HepG2 (cell line): Measurements from ENCODE around the gene WDR54. TPM values are rescaled to one million over a fixed set of nuclear protein-coding genes. Genes with fewer than 3 reads are reported as not detected.
A peak's percentile ranks its signal among the peaks of the same experiment; 100 is the strongest.

Experiments
- ARID2 ChIP-seq: sonication (generic); formaldehyde crosslinking; IDR thresholded peaks from 2 replicates; pipeline ENCODE4 v1.8.1; 2022; ENCODE audit warnings: mild to moderate bottlenecking, missing genetic modification reagents, borderline replicate concordance
- EP300 ChIP-seq, 3 experiments: sonication (generic) in 1 of 3; formaldehyde crosslinking in 1 of 3; IDR thresholded peaks; 2 replicates each; pipeline versions ENCODE4 v1.5.1 to v1.6.1; 2011 to 2020; ENCODE audit warnings: low read depth in 2 of 3, low read length in 2 of 3, borderline replicate concordance in 1 of 3, improper control_type of control experiment in 1 of 3, mild to moderate bottlenecking in 1 of 3, missing genetic modification reagents in 1 of 3, moderate library complexity in 1 of 3
- GABPA ChIP-seq, 2 experiments: IDR thresholded peaks; 2 replicates each; pipeline ENCODE4 v1.6.1; 2011 to 2016; ENCODE audit warnings: low read depth in 2 of 2, low read length in 1 of 2, missing biosample characterization in 1 of 2, missing genetic modification characterization in 1 of 2
- HDAC1 ChIP-seq: sonication (generic); formaldehyde crosslinking; IDR thresholded peaks from 2 replicates; pipeline ENCODE4 v1.5.1; 2020; ENCODE audit warnings: mild to moderate bottlenecking, missing genetic modification reagents
- HHEX ChIP-seq: IDR thresholded peaks from 2 replicates; pipeline ENCODE4 v1.6.1; 2016; ENCODE audit warnings: control low read depth
- HNF1B ChIP-seq: sonication (generic); formaldehyde crosslinking; IDR thresholded peaks from 2 replicates; pipeline ENCODE4 v1.5.1; 2020; ENCODE audit warnings: mild to moderate bottlenecking, moderate library complexity, missing genetic modification reagents
- SNAPC2 ChIP-seq: sonication (generic); formaldehyde crosslinking; IDR thresholded peaks from 2 replicates; pipeline ENCODE4 v1.8.1; 2022; ENCODE audit warnings: mild to moderate bottlenecking, missing genetic modification reagents
- SNRNP70 ChIP-seq: fragments of 200-400 bp; formaldehyde crosslinking; IDR thresholded peaks from 2 replicates; pipeline ENCODE4 v1.6.1; 2017; ENCODE audit warnings: mild to moderate bottlenecking, low read depth, low read length, moderate library complexity
- TCF12 ChIP-seq, 2 experiments: fragments of 450-650 bp in 1 of 2; sonication (generic) in 1 of 2; formaldehyde crosslinking in 1 of 2; IDR thresholded peaks; 2 replicates each; pipeline versions ENCODE4 v1.6.1 to v1.8.0; 2017 to 2022; ENCODE audit warnings: antibody characterized with exemption in 1 of 2, mild to moderate bottlenecking in 1 of 2, missing genetic modification reagents in 1 of 2, moderate library complexity in 1 of 2
- TFDP2 ChIP-seq: sonication (generic); formaldehyde crosslinking; IDR thresholded peaks from 2 replicates; pipeline ENCODE4 v1.4.0; 2020; ENCODE audit warnings: missing genetic modification reagents
- TGIF2 ChIP-seq: IDR thresholded peaks from 2 replicates; pipeline ENCODE4 v1.6.1; 2016; ENCODE audit warnings: control low read depth, missing compliant biosample characterization
- THAP8 ChIP-seq: sonication (generic); formaldehyde crosslinking; IDR thresholded peaks from 2 replicates; pipeline ENCODE4 v1.5.1; 2020; ENCODE audit warnings: missing genetic modification reagents, mild to moderate bottlenecking, borderline replicate concordance
- ZBTB34 ChIP-seq: sonication (generic); formaldehyde crosslinking; IDR thresholded peaks from 2 replicates; pipeline ENCODE4 v1.8.0; 2022; ENCODE audit warnings: mild to moderate bottlenecking, missing genetic modification reagents
- ZBTB44 ChIP-seq: sonication (generic); formaldehyde crosslinking; IDR thresholded peaks from 2 replicates; pipeline ENCODE4 v1.4.0; 2020; ENCODE audit warnings: missing genetic modification reagents
- ZNF207 ChIP-seq: fragments of 450-650 bp; IDR thresholded peaks from 2 replicates; pipeline ENCODE4 v1.6.1; 2016; ENCODE audit warnings: antibody characterized with exemption, borderline replicate concordance
- ZNF496 ChIP-seq: sonication (generic); formaldehyde crosslinking; IDR thresholded peaks from 2 replicates; pipeline ENCODE4 v1.8.1; 2023; ENCODE audit warnings: mild to moderate bottlenecking, moderate library complexity, missing genetic modification reagents; ENCODE audit not compliant: insufficient replicate concordance
- ZNF572 ChIP-seq: sonication (generic); formaldehyde crosslinking; IDR thresholded peaks from 2 replicates; pipeline ENCODE4 v1.5.1; 2020; ENCODE audit warnings: mild to moderate bottlenecking, missing genetic modification reagents
- ZNF776 ChIP-seq: sonication (generic); formaldehyde crosslinking; IDR thresholded peaks from 2 replicates; pipeline ENCODE4 v1.4.0; 2020; ENCODE audit warnings: mild to moderate bottlenecking, missing genetic modification reagents
- polyA plus RNA-seq, 8 experiments: library from polyadenylated mRNA; depleted of rRNA in 3 of 8; stranded (reverse) in 7 of 8; unstranded in 1 of 8; fragments of >200 nt; fragmentation: Illumina TruSeq in 4 of 8; extraction: Trizol in 4 of 8; gene quantifications; 2 replicates each; pipeline versions ENCODE4 v1.2.1 to v1.2.3, GENCODE V29; 2011 to 2016; ENCODE audit warnings: low read depth in 4 of 8, missing spikeins in 1 of 8, mixed read lengths in 1 of 8; ENCODE audit not compliant: insufficient read depth in 1 of 8
- total RNA-seq, 5 experiments: library from RNA; depleted of rRNA; stranded (reverse); fragments of >200 nt; fragmentation: Illumina TruSeq; extraction: Trizol; gene quantifications; 2 replicates each; pipeline ENCODE4 v1.2.3, GENCODE V29; 2016; ENCODE audit warnings: low read depth in 1 of 5

WDR54 gene
- total and polyA plus RNA-seq, 2 of the 13 experiments (the other 11 are each of a cell fraction or from before 2014, with no cell fraction given) = 2.0 to 17.3 TPM

- no peak for TF ChIP-seq EP300 (IDR thresholded peaks at IDR 0.05; ENCODE audit: low read depth in 2 of 2, low read length in 2 of 2)
- TF ChIP-seq EP300 (CRISPR knock-in tag; IDR thresholded peaks at IDR 0.05; ENCODE audit: borderline replicate concordance) = peak; percentile 59; the same call in 1 of the 2 replicates
- no peak for TF ChIP-seq HHEX (CRISPR knock-in tag)
- TF ChIP-seq TFDP2 (CRISPR knock-in tag) = peak; percentile 73; the same call in 1 of the 2 replicates
- peak; percentile 82; the same call in 1 of the 2 replicates for TF ChIP-seq ARID2 (CRISPR knock-in tag)
- no peak for TF ChIP-seq GABPA (IDR thresholded peaks at IDR 0.05; ENCODE audit: low read depth, low read length)
- peak; percentile 41; the same call in 1 of the 2 replicates for TF ChIP-seq GABPA (CRISPR knock-in tag; IDR thresholded peaks at IDR 0.05; ENCODE audit: low read depth)
- TF ChIP-seq ZBTB44 (CRISPR knock-in tag) = no peak
- TF ChIP-seq ZNF572 (CRISPR knock-in tag) = no peak; the same call in 1 of the 2 replicates
- no peak for TF ChIP-seq SNRNP70
- TF ChIP-seq TGIF2 = no peak; the same call in none of the 2 replicates
- TF ChIP-seq THAP8 = peak; percentile 67
- TF ChIP-seq ZNF207 = no peak
- peak; percentile 53; the same call in 1 of the 2 replicates for TF ChIP-seq ZBTB34 (CRISPR knock-in tag)
- TF ChIP-seq HNF1B (CRISPR knock-in tag) = peak; percentile 97
- peak; percentile 95 for TF ChIP-seq HDAC1
- peak; percentile 96; the same call in 1 of the 2 replicates for TF ChIP-seq SNAPC2 (CRISPR knock-in tag)
- peak; percentile 64; the same call in 1 of the 2 replicates for TF ChIP-seq ZNF776 (CRISPR knock-in tag)
- TF ChIP-seq TCF12 (IDR thresholded peaks at IDR 0.05) = no peak
- peak; percentile 65; the same call in 1 of the 2 replicates for TF ChIP-seq TCF12 (CRISPR knock-in tag; IDR thresholded peaks at IDR 0.05)
- TF ChIP-seq ZNF496 (CRISPR knock-in tag) = no peak
Measured at GRCh38 chr2:74441690-74442482, 20.4 kb downstream of the WDR54 start, which contains the start of gene RTKN (continued).
